NCI-H2196 (cell line): Measurements from ENCODE around the gene HYAL1.
"Not testable (repeated sequence)": the region's sequence is repeated elsewhere in the genome, so short reads cannot be mapped to it uniquely, and the experiment has no call there.

ENCODE experiments used
- DNase-seq: peaks from one replicate; lab custom pipeline; 2025; ENCODE audit not compliant: unreplicated experiment; lab: John Stamatoyannopoulos, UW

HYAL1 gene

DNA sequence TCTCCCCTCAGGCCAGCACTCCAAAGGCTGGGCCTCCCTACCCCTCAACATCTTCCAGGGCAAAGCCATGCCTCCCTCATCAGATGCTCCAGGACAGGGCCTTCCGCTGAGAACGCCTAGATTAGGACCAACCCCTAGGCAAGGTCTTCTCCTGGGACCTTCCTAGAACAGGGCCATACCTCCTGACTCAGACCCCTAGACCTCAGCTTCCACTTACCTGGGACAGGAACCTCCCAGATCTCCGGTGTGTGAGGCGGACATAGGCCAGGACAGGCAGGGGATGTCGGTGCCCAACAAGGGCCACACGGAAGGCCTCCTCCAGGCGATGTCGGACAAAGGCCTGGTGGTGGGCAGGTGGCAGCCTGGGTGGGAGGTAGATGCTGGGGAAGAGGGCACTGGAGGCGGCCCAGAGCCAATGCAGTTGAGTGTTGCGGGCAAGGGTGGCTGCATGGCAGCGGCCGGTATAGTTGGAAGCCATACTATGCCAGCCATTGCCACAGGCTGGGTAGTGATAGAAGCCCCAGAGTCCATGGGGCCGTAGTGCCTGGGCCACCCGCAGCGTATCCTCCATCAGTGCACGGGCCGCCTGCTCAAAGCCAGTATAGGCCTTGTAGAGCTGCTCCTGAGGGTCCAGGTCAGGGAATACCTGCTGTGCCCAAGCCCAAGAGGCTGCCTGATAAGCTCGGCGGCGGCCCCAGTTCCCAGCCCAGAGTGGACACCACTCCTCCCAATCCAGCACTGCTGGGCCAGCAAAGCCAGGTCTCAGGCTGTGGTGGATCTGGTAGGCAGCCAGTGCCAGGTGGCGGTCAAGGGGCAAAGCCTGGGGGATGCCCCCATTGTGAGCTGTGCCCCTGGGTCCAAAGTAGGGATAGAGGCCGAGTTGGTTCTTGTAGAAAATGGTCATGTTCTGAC lies 8.6 kb downstream of the HYAL1 start:
- no peak for DNase-seq

- no peak for DNase-seq
These were observed 9.3 kb downstream of the HYAL1 start for GRCh38 chr3:50294089-50294488.

- no peak for DNase-seq
These were observed 10.1 kb downstream of the HYAL1 start for GRCh38 chr3:50293079-50293801.

DNA sequence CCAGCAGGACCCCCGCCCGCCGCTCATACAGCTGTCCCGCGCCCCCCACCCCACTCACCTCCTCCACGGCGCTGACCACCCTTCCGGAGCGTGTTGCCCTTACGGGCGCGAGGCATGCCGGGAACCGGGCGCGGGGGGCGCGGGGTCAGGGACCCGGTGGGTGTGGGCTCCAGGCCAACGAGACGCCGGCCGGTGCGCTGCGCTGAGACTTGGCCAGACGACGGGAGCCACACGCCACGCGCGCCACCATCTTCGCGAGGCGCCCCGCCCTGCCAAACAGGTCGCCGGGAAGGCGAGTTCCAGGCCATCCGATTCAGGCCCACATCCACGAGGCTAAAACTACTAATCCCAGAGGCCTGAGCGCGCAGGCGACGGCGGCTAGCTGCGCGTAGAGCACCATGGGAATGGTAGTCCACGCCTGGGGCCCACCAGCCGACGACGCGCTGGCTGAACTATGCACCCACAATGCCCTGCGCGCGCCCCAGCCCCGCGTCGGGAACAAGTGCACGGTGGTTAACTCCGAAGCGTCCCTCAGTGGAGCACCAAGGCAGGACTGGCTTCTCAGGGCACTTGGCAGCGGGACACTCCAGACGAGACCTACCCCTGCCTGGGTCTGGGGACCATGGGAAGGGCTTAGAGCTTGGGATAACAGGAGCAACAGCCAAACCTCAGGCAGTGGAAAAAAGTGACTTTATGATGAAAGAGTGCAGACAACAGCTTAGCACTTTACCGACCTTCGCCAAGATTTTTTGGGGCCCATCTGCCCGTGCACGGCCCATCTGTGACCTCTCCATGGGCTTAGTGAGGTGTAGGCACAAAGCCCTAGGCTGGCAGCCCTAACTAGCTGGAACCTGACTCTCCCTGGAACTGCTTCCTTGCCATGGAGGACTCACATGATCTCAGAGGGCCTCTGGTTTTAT lies 11.0 kb downstream of the HYAL1 start, which contains the start of gene IFRD2:
Gene IFRD2, minus strand, starts transcription at position 271 of the 920 bp plus-strand sequence. Its CDS starts 155 bp downstream, at position 116.
- peak; percentile 88 for DNase-seq

DNA sequence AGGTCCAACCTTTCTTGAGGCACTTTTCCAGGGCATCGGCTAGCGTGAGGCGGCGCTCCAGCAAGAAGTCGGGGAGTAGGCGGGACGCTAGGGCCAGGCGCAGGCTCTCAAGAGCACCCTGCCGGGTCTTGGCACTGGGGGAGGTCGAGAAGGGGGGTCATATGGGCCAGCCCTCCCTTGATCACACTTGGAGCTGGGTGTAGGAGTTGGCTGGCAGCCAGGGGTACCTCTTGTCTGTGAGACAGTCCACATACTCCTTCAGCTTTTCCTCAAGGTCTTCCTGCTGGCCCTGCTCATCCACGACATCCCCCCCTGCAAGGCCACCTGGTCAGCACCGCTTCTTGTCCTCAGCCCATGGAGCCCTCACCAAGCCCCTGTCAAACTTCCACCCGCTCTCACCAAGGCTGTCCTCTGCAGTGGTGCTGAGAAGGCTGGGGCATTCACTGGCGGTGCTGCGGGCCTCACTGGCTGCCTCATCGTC lies 13.2 kb downstream of the HYAL1 start:
- DNase-seq, result no peak

- no peak for DNase-seq
These were observed 14.2 kb downstream of the HYAL1 start for GRCh38 chr3:50289130-50289529.

DNA sequence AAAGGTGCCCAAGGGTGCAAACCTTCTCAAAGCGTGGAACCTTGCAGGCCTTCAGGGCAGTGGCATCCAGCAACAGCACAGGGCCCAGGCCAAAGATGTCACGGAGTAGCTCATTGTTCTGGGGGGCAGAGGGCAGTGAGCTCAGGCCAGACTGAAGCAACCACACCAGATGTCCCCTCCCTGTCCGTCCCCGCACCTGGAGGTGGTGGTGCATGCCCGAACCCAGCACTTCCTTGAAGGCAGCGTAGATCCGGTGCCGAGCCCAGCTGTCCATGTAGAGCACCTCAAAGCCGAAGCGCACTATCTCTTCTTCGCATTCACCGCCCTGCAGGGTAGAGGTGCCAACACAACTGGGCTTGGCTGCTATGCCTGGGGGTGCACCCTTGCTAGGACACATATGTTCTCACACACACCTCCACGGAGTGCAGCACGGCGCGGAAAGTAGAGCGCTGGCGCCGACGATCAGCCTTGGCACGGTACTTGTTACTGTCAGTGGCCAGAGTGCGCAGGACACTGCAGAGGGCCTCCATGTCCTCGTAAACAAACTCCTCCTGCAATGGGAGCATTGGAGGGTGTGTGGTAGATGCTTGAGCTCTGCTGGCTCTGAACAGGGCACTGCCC lies 14.9 kb downstream of the HYAL1 start:
- no peak for DNase-seq

GRCh38 chr3:50287262-50287661 lies 16.1 kb downstream of the HYAL1 start:
- no peak for DNase-seq

- DNase-seq, result no peak
These were observed 16.8 kb downstream of the HYAL1 start for GRCh38 chr3:50286322-50287227.

- DNase-seq, result not testable (repeated sequence)
These were observed 19.3 kb downstream of the HYAL1 start for GRCh38 chr3:50284121-50284520.

- no peak for DNase-seq
These were observed 23.9 kb downstream of the HYAL1 start for GRCh38 chr3:50279255-50280016.

DNA sequence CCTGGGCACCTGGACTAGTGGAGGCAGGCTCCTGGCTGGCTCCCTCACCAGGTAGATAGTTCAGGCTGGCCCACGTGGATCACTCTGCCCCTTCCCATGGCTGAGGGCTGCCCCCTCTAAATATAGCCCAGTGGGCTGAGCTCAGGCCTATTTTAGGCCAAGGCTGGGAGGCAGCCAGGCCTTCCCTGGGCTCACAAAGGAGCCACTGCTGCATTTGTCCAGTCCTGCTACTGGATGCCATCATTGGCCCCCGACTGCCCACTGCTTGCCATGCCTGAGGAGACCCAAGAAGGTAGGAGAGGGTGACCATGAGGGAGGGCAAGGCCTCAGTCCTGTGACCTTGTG lies 24.5 kb downstream of the HYAL1 start, which contains the start of gene LSMEM2:
Gene LSMEM2, plus strand, starts transcription at position 208 of the 345 bp plus-strand sequence. Its CDS starts 27 bp downstream, at position 235.
- no peak for DNase-seq

- DNase-seq, result no peak
These were observed 25.1 kb downstream of the HYAL1 start for GRCh38 chr3:50278123-50278879.

- DNase-seq, result no peak
These were observed 26.6 kb downstream of the HYAL1 start for GRCh38 chr3:50276762-50277101.

- DNase-seq, result no peak
These were observed 27.2 kb downstream of the HYAL1 start for GRCh38 chr3:50275996-50276761.

DNA sequence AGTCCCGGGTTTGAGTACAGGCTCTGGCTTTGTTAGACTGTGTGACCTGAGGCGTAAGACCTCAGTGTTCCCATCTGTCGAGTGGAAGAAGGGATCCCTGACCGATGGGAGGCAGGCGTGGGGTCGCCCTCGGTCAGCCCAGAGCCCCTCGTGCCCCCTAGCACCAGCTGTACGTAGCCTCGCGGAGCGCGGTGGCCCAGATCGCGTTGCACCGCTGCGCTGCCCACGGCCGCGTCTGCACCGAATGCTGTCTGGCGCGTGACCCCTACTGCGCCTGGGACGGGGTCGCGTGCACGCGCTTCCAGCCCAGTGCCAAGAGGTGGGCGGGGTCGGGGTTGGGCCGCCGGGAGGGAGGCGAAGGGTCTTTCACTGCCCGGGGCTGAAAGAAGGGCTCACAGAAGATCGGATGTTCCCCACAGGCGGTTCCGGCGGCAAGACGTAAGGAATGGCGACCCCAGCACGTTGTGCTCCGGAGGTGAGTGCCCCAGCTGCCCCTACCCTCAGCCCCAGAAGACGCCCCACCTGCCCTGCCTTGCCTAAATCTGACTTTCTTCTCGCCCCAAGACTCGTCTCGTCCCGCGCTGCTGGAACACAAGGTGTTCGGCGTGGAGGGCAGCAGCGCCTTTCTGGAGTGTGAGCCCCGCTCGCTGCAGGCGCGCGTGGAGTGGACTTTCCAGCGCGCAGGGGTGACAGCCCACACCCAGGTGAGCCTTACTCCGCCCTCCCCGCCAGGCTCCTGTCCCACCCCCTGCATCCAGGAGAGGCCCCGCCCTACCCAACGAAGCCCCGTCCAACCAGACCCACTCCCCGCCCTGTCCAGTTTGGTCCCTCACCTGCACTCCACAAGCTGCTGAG lies 28.0 kb downstream of the HYAL1 start:
- no peak for DNase-seq
